Panc1 (cell line): Measurements from ENCODE around the gene CSE1L.

Experiments
- CTCF ChIP-seq: fragments of 450-650 bp; IDR thresholded peaks from 2 replicates; pipeline ENCODE4 v1.5.1; 2017; ENCODE audit warnings: mild to moderate bottlenecking
- POLR2AphosphoS5 ChIP-seq: IDR thresholded peaks from 2 replicates; pipeline ENCODE4 v1.6.1; 2012; ENCODE audit warnings: mild to moderate bottlenecking, low read depth, low read length, moderate library complexity
- SIN3A ChIP-seq: IDR thresholded peaks from 2 replicates; pipeline ENCODE4 v1.6.1; 2012; ENCODE audit warnings: low read depth, mild to moderate bottlenecking, low read length, moderate library complexity, borderline replicate concordance; ENCODE audit not compliant: insufficient read depth
- TCF7L2 ChIP-seq: IDR thresholded peaks from 2 replicates; pipeline ENCODE4 v1.6.1; 2011; ENCODE audit warnings: mild to moderate bottlenecking, low read depth, low read length, inconsistent platforms
- TF ChIP-seq, protein P1 (sequence below), 2 experiments: IDR thresholded peaks; 2 replicates each; pipeline ENCODE4 v1.6.1; 2011 to 2012; ENCODE audit warnings: low read depth in 2 of 2, control low read depth in 1 of 2, low read length in 1 of 2, mild to moderate bottlenecking in 1 of 2, moderate library complexity in 1 of 2; ENCODE audit not compliant: insufficient read depth in 1 of 2

DNA sequence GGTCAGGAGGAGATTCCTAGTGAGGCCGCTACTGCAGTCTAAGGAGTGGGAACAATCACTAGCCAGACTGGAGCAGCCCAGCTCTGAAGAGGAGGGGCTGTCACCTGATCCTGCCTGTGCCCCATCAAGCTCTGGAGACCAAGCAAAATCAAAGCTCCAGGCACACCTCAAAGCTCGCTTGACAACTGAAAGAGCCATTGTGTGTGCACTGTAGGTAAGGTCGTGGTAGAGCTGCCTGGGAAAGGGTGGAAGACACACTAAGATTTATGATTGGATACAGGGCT lies 58.2 kb downstream of the CSE1L start:
- TF ChIP-seq CTCF (no peak), SIN3A (no peak), TCF7L2 (no peak), POLR2AphosphoS5 (peak; percentile 1)
- TF ChIP-seq, protein P1, sequence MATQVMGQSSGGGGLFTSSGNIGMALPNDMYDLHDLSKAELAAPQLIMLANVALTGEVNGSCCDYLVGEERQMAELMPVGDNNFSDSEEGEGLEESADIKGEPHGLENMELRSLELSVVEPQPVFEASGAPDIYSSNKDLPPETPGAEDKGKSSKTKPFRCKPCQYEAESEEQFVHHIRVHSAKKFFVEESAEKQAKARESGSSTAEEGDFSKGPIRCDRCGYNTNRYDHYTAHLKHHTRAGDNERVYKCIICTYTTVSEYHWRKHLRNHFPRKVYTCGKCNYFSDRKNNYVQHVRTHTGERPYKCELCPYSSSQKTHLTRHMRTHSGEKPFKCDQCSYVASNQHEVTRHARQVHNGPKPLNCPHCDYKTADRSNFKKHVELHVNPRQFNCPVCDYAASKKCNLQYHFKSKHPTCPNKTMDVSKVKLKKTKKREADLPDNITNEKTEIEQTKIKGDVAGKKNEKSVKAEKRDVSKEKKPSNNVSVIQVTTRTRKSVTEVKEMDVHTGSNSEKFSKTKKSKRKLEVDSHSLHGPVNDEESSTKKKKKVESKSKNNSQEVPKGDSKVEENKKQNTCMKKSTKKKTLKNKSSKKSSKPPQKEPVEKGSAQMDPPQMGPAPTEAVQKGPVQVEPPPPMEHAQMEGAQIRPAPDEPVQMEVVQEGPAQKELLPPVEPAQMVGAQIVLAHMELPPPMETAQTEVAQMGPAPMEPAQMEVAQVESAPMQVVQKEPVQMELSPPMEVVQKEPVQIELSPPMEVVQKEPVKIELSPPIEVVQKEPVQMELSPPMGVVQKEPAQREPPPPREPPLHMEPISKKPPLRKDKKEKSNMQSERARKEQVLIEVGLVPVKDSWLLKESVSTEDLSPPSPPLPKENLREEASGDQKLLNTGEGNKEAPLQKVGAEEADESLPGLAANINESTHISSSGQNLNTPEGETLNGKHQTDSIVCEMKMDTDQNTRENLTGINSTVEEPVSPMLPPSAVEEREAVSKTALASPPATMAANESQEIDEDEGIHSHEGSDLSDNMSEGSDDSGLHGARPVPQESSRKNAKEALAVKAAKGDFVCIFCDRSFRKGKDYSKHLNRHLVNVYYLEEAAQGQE (IDR thresholded peaks at IDR 0.05; ENCODE audit: insufficient read depth in 1 of 2, low read depth in 2 of 2, low read length in 1 of 2): no peak
